Mononuclear cell (primary cell): ENCODE measurements around the gene ZNF280B. TPM values are rescaled to one million over a fixed set of nuclear protein-coding genes. Genes with fewer than 3 reads are reported as not detected.
"Not testable (repeated sequence)": the region's sequence is repeated elsewhere in the genome, so short reads cannot be mapped to it uniquely, and the experiment has no call there.

Experiments used
- H3K27me3 ChIP-seq: 2 replicates; pipeline ENCODE4 v1.6.0; 2011; ENCODE audit warnings: low read length, control low read depth; ENCODE audit not compliant: insufficient read depth
- H3K4me1 ChIP-seq: 2 replicates; pipeline ENCODE4 v1.5.1; 2011; ENCODE audit warnings: mild to moderate bottlenecking, low read length, control low read depth; ENCODE audit not compliant: insufficient read depth
- H3K4me3 ChIP-seq: 2 replicates; pipeline ENCODE4 v1.5.1; 2011; ENCODE audit warnings: mild to moderate bottlenecking, low read length, moderate library complexity
- H3K9me3 ChIP-seq: 2 replicates; pipeline ENCODE4 v1.5.1; 2011; ENCODE audit warnings: low read depth, mild to moderate bottlenecking, control low read depth, low read length
- total RNA-seq: library from RNA; depleted of rRNA; stranded (reverse); fragments of >200 nt; gene quantifications from one replicate; pipeline ENCODE4 v1.2.3, GENCODE V29; 2012

ZNF280B gene
- total RNA-seq, 1 donor: 1.2 TPM

GRCh38 chr22:22452211-22452610 lies 56.3 kb downstream of the ZNF280B start:
- H3K4me1 ChIP-seq: peaks cover 7% of the 10 kb centered on the region
- no peaks in the 10 kb centered on the region for H3K27me3 ChIP-seq
- H3K9me3 ChIP-seq: no peaks in the 10 kb centered on the region
- no peak overlapping the region for H3K4me3 ChIP-seq

GRCh38 chr22:22450343-22450839 lies 58.2 kb downstream of the ZNF280B start:
- H3K4me1 ChIP-seq: peaks cover 7% of the 10 kb centered on the region
- H3K4me3 ChIP-seq: no peak overlapping the region
- H3K27me3 ChIP-seq: no peaks in the 10 kb centered on the region
- H3K9me3 ChIP-seq: no peaks in the 10 kb centered on the region

GRCh38 chr22:22449819-22450218 lies 58.7 kb downstream of the ZNF280B start:
- H3K4me1 ChIP-seq: peaks cover 7% of the 10 kb centered on the region
- no peaks in the 10 kb centered on the region for H3K27me3 ChIP-seq
- no peaks in the 10 kb centered on the region for H3K9me3 ChIP-seq
- H3K4me3 ChIP-seq: no peak overlapping the region

- Histone ChIP-seq H3K27me3 (no peaks in the 10 kb centered on the region), H3K4me3 (no peak overlapping the region), H3K9me3 (no peaks in the 10 kb centered on the region), H3K4me1 (peaks cover 7% of the 10 kb centered on the region)
These were observed 62.0 kb downstream of the ZNF280B start for GRCh38 chr22:22446517-22446916.

GRCh38 chr22:22444007-22444589 lies 64.4 kb downstream of the ZNF280B start:
- H3K4me1 ChIP-seq, H3K9me3 ChIP-seq, H3K4me3 ChIP-seq, H3K27me3 ChIP-seq: not testable (repeated sequence)

- H3K27me3 ChIP-seq: peaks cover 7% of the 10 kb centered on the region
- no peak overlapping the region for H3K4me3 ChIP-seq
- no peaks in the 10 kb centered on the region for H3K4me1 ChIP-seq
- H3K9me3 ChIP-seq: no peaks in the 10 kb centered on the region
These were observed 65.4 kb downstream of the ZNF280B start for GRCh38 chr22:22442928-22443709.

- H3K4me3 ChIP-seq, H3K27me3 ChIP-seq, H3K4me1 ChIP-seq, H3K9me3 ChIP-seq: not testable (repeated sequence)
These were observed 66.9 kb downstream of the ZNF280B start for GRCh38 chr22:22441626-22442025.

GRCh38 chr22:22440188-22440587 lies 68.4 kb downstream of the ZNF280B start:
- H3K4me3 ChIP-seq: no peak overlapping the region
- no peaks in the 10 kb centered on the region for H3K4me1 ChIP-seq
- peaks cover 7% of the 10 kb centered on the region for H3K27me3 ChIP-seq
- H3K9me3 ChIP-seq: no peaks in the 10 kb centered on the region

Other genes with a start within 250 kb of the ZNF280B start
- 0.10 TPM for gene ZNF280A, start 11.5 kb upstream of the ZNF280B start, total RNA-seq
- gene PRAME, start 50.5 kb upstream of the ZNF280B start, total RNA-seq: not detected
- gene GGTLC2, start 135.9 kb upstream of the ZNF280B start, total RNA-seq: not detected